H1 (cell line): Measurements from ENCODE around the gene BAZ2B. TPM values are rescaled to one million over a fixed set of nuclear protein-coding genes. Genes with fewer than 3 reads are reported as not detected.

Experiments
- CTCF ChIA-PET: fragments of 300-600 bp; sonication (Branson Sonifier 250); formaldehyde crosslinking; loops from one replicate; lab custom pipeline; 2021; ENCODE audit not compliant: partially characterized antibody; lab: Charles Lee
- POLR2A ChIA-PET: fragments of 300-600 bp; sonication (Branson Sonifier 250); formaldehyde crosslinking; loops from one replicate; lab custom pipeline; 2021; ENCODE audit warnings: inconsistent platforms; ENCODE audit not compliant: partially characterized antibody; lab: Charles Lee
- DNase-seq, 2 experiments: peaks; one replicate each; pipeline versions ENCODE4 v3.0.0 to v3.0.0-alpha.2; 2010 to 2022; ENCODE audit warnings: low spot score in 2 of 2, low read depth in 1 of 2, mixed read lengths in 1 of 2
- FAIRE-seq: peaks from 2 replicates; lab custom pipeline; 2011; peaks lifted over from hg19 to GRCh38; lab: Jason Lieb, UNC
- H2AFZ ChIP-seq: 2 replicates; pipeline ENCODE4 v1.8.1; 2012; ENCODE audit warnings: low read length, inconsistent platforms
- H2AK5ac ChIP-seq: 2 replicates; pipeline ENCODE4 v1.6.1; 2013; ENCODE audit warnings: low read depth, low read length
- H2BK120ac ChIP-seq: replicated peaks from 2 replicates; pipeline ENCODE3; 2013; ENCODE audit warnings: low read depth, low read length, inconsistent platforms
- H2BK12ac ChIP-seq: 2 replicates; pipeline ENCODE4 v1.6.1; 2013; ENCODE audit warnings: low read depth, low read length
- H2BK15ac ChIP-seq: 2 replicates; pipeline ENCODE4 v1.6.1; 2013; ENCODE audit warnings: low read length
- H2BK20ac ChIP-seq: 2 replicates; pipeline ENCODE4 v1.6.1; 2013; ENCODE audit warnings: low read length
- H2BK5ac ChIP-seq: 2 replicates; pipeline ENCODE4 v1.6.1; 2013; ENCODE audit warnings: low read depth, low read length
- H3K14ac ChIP-seq: 2 replicates; pipeline ENCODE4 v1.6.1; 2013; ENCODE audit warnings: inconsistent platforms; ENCODE audit not compliant: insufficient read length
- H3K18ac ChIP-seq: 2 replicates; pipeline ENCODE4 v1.6.1; 2013; ENCODE audit warnings: low read length; ENCODE audit errors: extremely low read depth
- H3K23ac ChIP-seq: 2 replicates; pipeline ENCODE4 v1.6.1; 2013; ENCODE audit warnings: inconsistent platforms; ENCODE audit not compliant: insufficient read length
- H3K23me2 ChIP-seq: 2 replicates; pipeline ENCODE4 v1.6.1; 2013; ENCODE audit warnings: low read depth, low read length
- H3K27ac ChIP-seq: 2 replicates; pipeline ENCODE4 v1.6.1; 2011; ENCODE audit warnings: low read depth, low read length, inconsistent platforms
- H3K27me3 ChIP-seq, 4 experiments: replicated peaks in 1 of 4; 1 replicate in 1 of 4; 2 replicates in 3 of 4; pipeline versions ENCODE4 v1.6.1 to v1.8.1; 2011 to 2013; ENCODE audit warnings: low read length in 3 of 4, mild to moderate bottlenecking in 3 of 4, inconsistent platforms in 2 of 4, mixed read lengths in 2 of 4, moderate library complexity in 1 of 4; ENCODE audit not compliant: control insufficient read depth in 3 of 4, insufficient read depth in 3 of 4; ENCODE audit errors: extremely low read depth in 1 of 4
- H3K36me3 ChIP-seq, 4 experiments: 2 replicates each; pipeline versions ENCODE4 v1.6.1 to v1.8.1; 2011 to 2013; ENCODE audit warnings: mild to moderate bottlenecking in 4 of 4, low read length in 3 of 4, moderate library complexity in 2 of 4, control low read depth in 1 of 4, inconsistent platforms in 1 of 4; ENCODE audit not compliant: insufficient read depth in 4 of 4, control insufficient read depth in 2 of 4
- H3K4ac ChIP-seq: replicated peaks from 2 replicates; pipeline ENCODE3; 2013; ENCODE audit warnings: low read length, low read depth, mixed read lengths, inconsistent platforms; ENCODE audit not compliant: insufficient read length
- H3K4me1 ChIP-seq, 4 experiments: replicated peaks in 1 of 4; 1 replicate in 1 of 4; 2 replicates in 3 of 4; pipeline versions ENCODE4 v1.6.1 to v1.8.1; 2011 to 2013; ENCODE audit warnings: low read length in 3 of 4, inconsistent platforms in 2 of 4, mixed read lengths in 1 of 4; ENCODE audit not compliant: insufficient read depth in 4 of 4, control insufficient read depth in 3 of 4
- H3K4me2 ChIP-seq, 2 experiments: 2 replicates each; pipeline versions ENCODE4 v1.6.1 to v1.8.1; 2011 to 2013; ENCODE audit warnings: low read depth in 2 of 2, low read length in 2 of 2, control low read depth in 1 of 2, inconsistent platforms in 1 of 2, mild to moderate bottlenecking in 1 of 2; ENCODE audit not compliant: insufficient read depth in 1 of 2
- H3K4me3 ChIP-seq, 4 experiments: fragments of 200-600, 300-600 bp in 1 of 4; sonication (generic), shearing (Covaris generic), sonication (Bioruptor Twin) in 1 of 4; 2 replicates each; pipeline versions ENCODE4 v1.5.1 to v1.8.1; 2011 to 2016; ENCODE audit warnings: low read length in 4 of 4, low read depth in 3 of 4, control low read depth in 2 of 4, inconsistent platforms in 2 of 4, mild to moderate bottlenecking in 2 of 4, mixed read lengths in 1 of 4, moderate library complexity in 1 of 4; ENCODE audit not compliant: insufficient read depth in 2 of 4; ENCODE audit errors: extremely low read depth in 1 of 4
- H3K56ac ChIP-seq: replicated peaks from 2 replicates; pipeline ENCODE3; 2013; ENCODE audit warnings: low read depth, mild to moderate bottlenecking, mixed read lengths, low read length, inconsistent platforms; ENCODE audit not compliant: insufficient read length
- H3K79me1 ChIP-seq: 2 replicates; pipeline ENCODE4 v1.6.1; 2013; ENCODE audit warnings: low read depth, low read length, control low read depth
- H3K79me2 ChIP-seq, 2 experiments: 2 replicates each; pipeline versions ENCODE4 v1.6.1 to v1.8.1; 2012 to 2013; ENCODE audit warnings: low read length in 2 of 2, mild to moderate bottlenecking in 2 of 2, inconsistent platforms in 1 of 2; ENCODE audit not compliant: insufficient read depth in 2 of 2, control insufficient read depth in 1 of 2
- H3K9ac ChIP-seq, 4 experiments: replicated peaks in 1 of 4; 1 replicate in 1 of 4; 2 replicates in 3 of 4; pipeline versions ENCODE4 v1.6.1 to v1.8.1; 2011 to 2013; ENCODE audit warnings: low read depth in 3 of 4, low read length in 3 of 4, control low read depth in 2 of 4, mild to moderate bottlenecking in 2 of 4, moderate library complexity in 2 of 4, inconsistent platforms in 1 of 4; ENCODE audit errors: extremely low read depth in 1 of 4
- H3K9me3 ChIP-seq, 2 experiments: 2 replicates each; pipeline versions ENCODE4 v1.6.1 to v1.8.1; 2012 to 2013; ENCODE audit warnings: mild to moderate bottlenecking in 2 of 2, moderate library complexity in 2 of 2, control low read depth in 1 of 2, inconsistent platforms in 1 of 2, low read depth in 1 of 2, low read length in 1 of 2, mixed read lengths in 1 of 2; ENCODE audit not compliant: insufficient read depth in 2 of 2
- H4K20me1 ChIP-seq, 2 experiments: replicated peaks in 1 of 2; 2 replicates each; pipeline versions ENCODE3 to v1.8.1; 2011 to 2013; ENCODE audit warnings: inconsistent platforms in 2 of 2, low read length in 2 of 2, mild to moderate bottlenecking in 1 of 2; ENCODE audit not compliant: insufficient read depth in 2 of 2, control insufficient read depth in 1 of 2
- H4K5ac ChIP-seq: 2 replicates; pipeline ENCODE4 v1.6.1; 2013; ENCODE audit warnings: low read length, low read depth, mixed read lengths, inconsistent platforms; ENCODE audit not compliant: insufficient read length
- H4K8ac ChIP-seq: 2 replicates; pipeline ENCODE4 v1.8.0; 2013; ENCODE audit warnings: mild to moderate bottlenecking, moderate library complexity, low read length, inconsistent platforms; ENCODE audit not compliant: insufficient read depth; ENCODE audit errors: extremely low read depth
- H4K91ac ChIP-seq: replicated peaks from 2 replicates; pipeline ENCODE3; 2013; ENCODE audit warnings: low read length, mixed read lengths, inconsistent platforms; ENCODE audit not compliant: insufficient read length
- SAP30 ChIP-seq: fragments of 300-600 bp; sonication (generic); IDR thresholded peaks from 2 replicates; pipeline ENCODE4 v1.7.1; 2012; ENCODE audit warnings: low read length, moderate library complexity, mild to moderate bottlenecking, inconsistent platforms; ENCODE audit not compliant: insufficient read depth, insufficient replicate concordance
- polyA plus RNA-seq, 7 experiments: library from polyadenylated mRNA; depleted of rRNA in 3 of 7; stranded (reverse) in 5 of 7; unstranded in 2 of 7; fragments of >200 nt in 5 of 7; fragments of 200-250 nt in 2 of 7; gene quantifications; 1 replicate in 5 of 7; 2 replicates in 1 of 7; 4 replicates in 1 of 7; pipeline versions ENCODE4 v1.2.1 to v1.2.3, GENCODE V29; 2011 to 2013; ENCODE audit warnings: missing spikeins in 2 of 7, mixed read lengths in 2 of 7
- total RNA-seq: library from RNA; stranded (reverse); fragmentation: NEBNext Ultra II Directional; extraction: Animal tissue kit (Norgen Biotek cat#: 25700); gene quantifications from 2 replicates; pipeline ENCODE4 v1.2.1, GENCODE V29; 2021

The BAZ2B gene
- total and polyA plus RNA-seq, 2 of the 8 experiments (the other 6 are each of a cell fraction or from before 2014, with no cell fraction given), result 15.2 to 46.3 TPM

DNA sequence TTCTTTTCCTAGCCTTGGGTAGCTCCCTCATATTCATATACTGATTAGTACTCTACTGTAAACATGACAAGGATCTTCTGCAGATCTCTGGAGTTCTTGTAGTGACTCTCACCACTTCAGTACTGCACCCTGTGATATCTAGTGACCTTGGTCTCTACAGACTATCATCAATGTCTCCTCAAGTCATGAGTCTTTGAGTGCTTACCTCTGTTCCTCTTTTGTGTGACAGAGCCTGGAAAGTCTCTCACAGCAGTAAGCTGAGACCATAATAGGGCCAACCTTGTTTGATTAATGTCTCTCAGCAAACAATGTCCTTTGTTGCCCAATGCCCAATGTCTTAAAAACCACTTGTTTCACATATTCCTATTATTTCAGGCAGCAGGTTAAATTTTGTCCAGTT, 34.2 kb upstream of the BAZ2B start:
- no peak overlapping the region for H3K27ac ChIP-seq

More for the DNA sequence above, 34.2 kb upstream of the BAZ2B start:
- no peak overlapping the region for H2AK5ac ChIP-seq
- no peaks in the 10 kb centered on the region for H3K79me2 ChIP-seq
- no peak overlapping the region for H3K4ac ChIP-seq
- no peak overlapping the region for H3K56ac ChIP-seq
- H2BK120ac ChIP-seq, result no peak overlapping the region
- H3K9ac ChIP-seq, result no peak overlapping the region
- no peak overlapping the region for H4K8ac ChIP-seq
- H4K5ac ChIP-seq, result no peak overlapping the region
- H2AFZ ChIP-seq, result no peak overlapping the region
- H3K9me3 ChIP-seq, result peaks cover under 1 to 8% of the 10 kb centered on the region in 2 experiments; a peak in 2 of 4 replicates
- no peak for FAIRE-seq
- no peak for DNase-seq
- H2BK5ac ChIP-seq, result no peak overlapping the region
- no peak overlapping the region for H3K14ac ChIP-seq
- no peaks in the 10 kb centered on the region for H4K20me1 ChIP-seq
- H3K4me3 ChIP-seq, result no peak overlapping the region
- no peaks in the 10 kb centered on the region for H3K23me2 ChIP-seq
- H2BK15ac ChIP-seq, result no peak overlapping the region
- H3K4me1 ChIP-seq, result no peaks in the 10 kb centered on the region
- H4K91ac ChIP-seq, result no peak overlapping the region
- H3K23ac ChIP-seq, result no peak overlapping the region
- H3K4me2 ChIP-seq, result no peak overlapping the region
- H3K18ac ChIP-seq, result no peak overlapping the region
- H3K27me3 ChIP-seq, result no peaks in the 10 kb centered on the region
- H3K36me3 ChIP-seq, result no peaks in the 10 kb centered on the region
- CTCF ChIA-PET, result interaction anchor here (1.1 kb wide), 1 partner anchor 13 kb away, joined by 4 read pairs; no protein-coding TSS in a partner anchor
- H3K79me1 ChIP-seq, result no peaks in the 10 kb centered on the region
- TF ChIP-seq SAP30, result no peak
- POLR2A ChIA-PET, result no interaction called here
- H2BK20ac ChIP-seq, result no peak overlapping the region
- no peak overlapping the region for H2BK12ac ChIP-seq
